ENCODE results near the gene ETHE1.

The ETHE1 gene

DNA sequence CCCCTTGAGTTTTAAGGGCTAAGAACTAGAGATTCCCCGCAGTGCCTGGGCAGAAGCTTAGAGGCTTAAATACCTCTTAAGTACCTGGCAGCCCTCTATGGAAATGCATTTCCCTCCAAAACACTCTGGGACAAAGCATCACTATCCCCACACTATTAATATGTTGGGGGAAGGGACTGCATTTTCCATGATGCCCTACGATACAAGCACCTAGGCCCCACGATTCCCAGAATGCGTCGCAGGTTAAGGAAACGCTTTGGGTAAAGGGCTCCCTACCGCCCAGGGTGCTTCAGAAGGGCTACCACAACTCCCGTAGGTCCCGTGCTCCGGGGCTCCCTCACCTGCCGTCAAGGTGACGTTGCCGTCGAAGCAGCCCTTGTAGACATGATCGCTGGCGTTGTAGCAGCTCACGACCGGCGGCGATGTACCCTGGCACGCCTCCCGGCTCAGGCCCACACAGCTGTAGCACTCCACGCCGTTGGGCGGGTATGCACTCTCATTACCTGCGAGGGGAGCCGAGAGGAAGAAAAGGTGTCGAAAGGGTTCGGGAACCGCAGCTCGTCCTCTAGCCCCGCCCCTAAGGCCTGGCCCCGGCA, 64.1 kb downstream of the ETHE1 start:
- DNase-seq: no peak

DNA sequence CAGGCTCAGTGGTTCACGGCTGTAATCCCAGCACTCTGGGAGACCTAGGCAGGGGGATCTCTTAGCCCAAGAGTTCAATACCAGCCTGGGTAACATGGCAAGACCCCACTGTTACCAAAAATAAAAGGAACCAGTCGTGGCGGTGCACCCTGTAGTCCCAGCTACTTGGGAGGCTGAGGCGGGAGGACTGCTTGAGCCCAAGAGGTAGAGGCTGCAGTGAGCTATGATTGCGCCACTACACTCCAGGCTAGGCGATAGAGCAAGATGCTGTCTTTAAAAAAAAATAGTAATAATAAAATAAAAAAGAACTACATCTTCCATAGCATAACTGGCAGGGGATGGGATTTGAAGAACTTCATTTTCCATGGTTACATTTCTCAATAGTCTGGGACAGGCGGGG, 64.6 kb downstream of the ETHE1 start:
- DNase-seq: no peak

DNA sequence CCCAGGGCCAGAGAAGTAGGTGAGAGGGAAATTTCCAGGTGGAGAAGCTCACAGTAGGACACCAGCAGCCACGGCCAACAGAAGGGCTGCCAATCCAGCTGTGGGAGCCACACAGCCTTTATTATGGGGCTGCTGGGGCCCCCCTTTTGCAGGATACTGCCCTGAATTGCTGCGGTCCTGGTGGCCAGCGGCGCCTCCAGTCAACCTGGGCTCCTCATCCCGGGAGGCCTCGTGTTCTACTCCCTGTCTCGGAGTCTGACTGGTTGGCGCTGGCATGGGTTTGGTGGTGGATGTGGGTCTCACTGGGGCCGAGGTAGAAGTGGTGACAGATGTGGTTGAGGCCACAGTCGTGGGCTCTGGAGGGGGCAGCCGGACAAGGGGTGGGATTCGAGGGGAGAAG, 65.7 kb downstream of the ETHE1 start:
- no peak for DNase-seq

DNA sequence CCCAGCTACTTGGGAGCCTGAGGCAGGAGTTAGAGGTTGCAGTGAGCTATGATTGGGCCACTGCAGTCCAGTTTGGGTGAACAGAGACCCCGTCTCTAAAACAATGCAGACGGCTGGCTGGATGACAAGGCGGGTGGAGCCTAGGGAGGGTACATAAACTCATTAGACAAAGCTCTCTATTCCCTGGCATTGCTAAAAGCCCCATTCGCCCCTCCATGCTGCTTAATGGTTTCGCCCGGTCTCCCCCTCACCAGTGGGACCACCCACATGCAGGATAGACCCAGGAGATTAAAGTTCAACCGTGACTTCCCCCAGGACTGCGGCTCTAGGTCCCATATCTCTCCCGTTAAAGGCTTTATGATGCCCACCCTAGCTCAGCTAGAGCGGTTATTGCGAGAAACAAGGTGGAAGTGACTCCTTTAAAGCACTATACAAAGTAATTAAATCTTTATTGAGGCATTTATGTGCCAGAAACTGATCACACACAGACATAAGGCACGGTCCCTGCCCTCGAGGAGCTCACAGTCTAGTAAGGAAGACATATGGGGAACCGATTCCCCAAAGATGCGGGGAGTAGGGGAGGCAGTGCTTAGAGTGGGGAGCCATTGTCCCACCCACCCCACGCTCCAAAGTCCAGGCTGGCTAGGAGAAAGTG, 66.5 kb downstream of the ETHE1 start:
- DNase-seq: no peak

DNA sequence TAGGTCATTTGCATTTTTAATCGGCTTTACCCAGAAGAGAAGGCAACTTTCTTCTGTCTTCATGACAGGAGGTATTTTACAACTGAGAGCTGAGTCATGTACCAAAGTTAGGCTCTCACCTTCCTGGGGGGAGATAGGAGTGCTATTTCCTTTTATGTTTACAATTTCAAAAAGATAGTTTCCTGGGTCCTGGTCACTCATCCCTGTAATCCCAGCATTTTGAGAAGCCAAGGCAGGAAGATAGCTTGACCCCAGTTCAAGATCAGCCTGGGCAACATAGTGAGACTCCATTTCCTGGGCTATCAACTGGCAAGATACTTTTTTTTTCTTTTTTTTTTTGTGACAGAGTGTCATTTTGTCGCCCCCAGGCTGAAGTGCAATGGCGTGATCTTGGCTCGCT, 69.2 kb downstream of the ETHE1 start:
- DNase-seq: no peak

All from NCI-H446 (cell line).